HG02870 (cell line): Measurements from ENCODE around the gene CCSER1.
"Not testable (repeated sequence)": the region's sequence is repeated elsewhere in the genome, so short reads cannot be mapped to it uniquely, and the experiment has no call there.

Source experiments
- ATAC-seq: cut with Tn5 transposase; IDR thresholded peaks from one replicate; pipeline ENCODE4 v1.9.1; 2021; ENCODE audit warnings: mild to moderate bottlenecking, moderate library complexity; ENCODE audit not compliant: unreplicated experiment

Gene CCSER1

GRCh38 chr4:91620952-91621351 lies 1493.8 kb downstream of the CCSER1 start:
- ATAC-seq = no peak

GRCh38 chr4:91621446-91621845 lies 1494.3 kb downstream of the CCSER1 start:
- ATAC-seq = no peak

- ATAC-seq = no peak
Observed at GRCh38 chr4:91622925-91623602, 1495.9 kb downstream of the CCSER1 start.

GRCh38 chr4:91623603-91623967 lies 1496.4 kb downstream of the CCSER1 start:
- not testable (repeated sequence) for ATAC-seq

GRCh38 chr4:91630054-91630453 lies 1502.9 kb downstream of the CCSER1 start:
- ATAC-seq = no peak

GRCh38 chr4:91630764-91631163 lies 1503.6 kb downstream of the CCSER1 start:
- no peak for ATAC-seq

GRCh38 chr4:91631335-91631734 lies 1504.1 kb downstream of the CCSER1 start:
- no peak for ATAC-seq

- no peak for ATAC-seq
Observed at GRCh38 chr4:91636083-91636482, 1508.9 kb downstream of the CCSER1 start.
